Measurements from ENCODE around the gene KRTAP22-2.

KRTAP22-2 gene

GRCh38 chr21:30590297-30590696 is at the start of gene KRTAP22-2:
KRTAP22-2 (minus strand) TSS chr21:30590397.
- Mint-ChIP-seq H3K4me1 (ENCODE audit: low read depth) (no peaks in the 10 kb centered on the region), H3K9me3 (no peaks in the 10 kb centered on the region), H3K36me3 (ENCODE audit: low read depth) (no peaks in the 10 kb centered on the region), H3K27ac (no peak within 1 kb of the TSS), H3K27me3 (no peaks in the 10 kb centered on the region), H3K4me3 (no peak within 1 kb of the TSS)

DNA sequence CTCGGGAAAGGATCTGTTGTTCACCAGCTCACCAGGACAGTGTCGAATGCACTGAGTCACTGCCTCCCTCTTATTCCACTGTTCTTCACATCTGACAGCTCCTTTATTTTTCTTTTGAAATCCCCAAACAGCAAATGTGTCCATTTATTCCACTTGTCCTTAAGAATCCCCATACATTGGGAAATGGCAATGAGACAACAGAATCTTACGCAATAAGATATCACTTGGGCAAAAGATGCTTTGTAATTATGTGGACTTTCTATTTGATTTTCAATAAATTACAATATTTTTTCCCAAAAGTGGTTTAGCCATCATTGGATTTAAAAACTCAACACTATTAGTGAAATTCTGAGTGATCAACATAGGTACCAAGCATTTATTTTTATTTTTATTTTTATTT is 48.5 kb upstream of the KRTAP22-2 start:
- Mint-ChIP-seq H3K4me1 (ENCODE audit: low read depth) (no peaks in the 10 kb centered on the region), H3K27ac (no peak overlapping the region), H3K36me3 (ENCODE audit: low read depth) (no peaks in the 10 kb centered on the region), H3K27me3 (no peaks in the 10 kb centered on the region), H3K4me3 (no peak overlapping the region), H3K9me3 (peaks cover 4% of the 10 kb centered on the region)

- Mint-ChIP-seq H3K27me3 (no peaks in the 10 kb centered on the region), H3K27ac (no peak within 1 kb of the TSS), H3K4me1 (ENCODE audit: low read depth) (no peaks in the 10 kb centered on the region), H3K4me3 (no peak within 1 kb of the TSS), H3K36me3 (ENCODE audit: low read depth) (no peaks in the 10 kb centered on the region), H3K9me3 (no peaks in the 10 kb centered on the region)
Observed at GRCh38 chr21:30634906-30635305, 44.7 kb upstream of the KRTAP22-2 start, which contains the start of gene KRTAP20-2. KRTAP20-2 (plus strand) TSS chr21:30635206; CDS start chr21:30635264, 58 bp downstream.

DNA sequence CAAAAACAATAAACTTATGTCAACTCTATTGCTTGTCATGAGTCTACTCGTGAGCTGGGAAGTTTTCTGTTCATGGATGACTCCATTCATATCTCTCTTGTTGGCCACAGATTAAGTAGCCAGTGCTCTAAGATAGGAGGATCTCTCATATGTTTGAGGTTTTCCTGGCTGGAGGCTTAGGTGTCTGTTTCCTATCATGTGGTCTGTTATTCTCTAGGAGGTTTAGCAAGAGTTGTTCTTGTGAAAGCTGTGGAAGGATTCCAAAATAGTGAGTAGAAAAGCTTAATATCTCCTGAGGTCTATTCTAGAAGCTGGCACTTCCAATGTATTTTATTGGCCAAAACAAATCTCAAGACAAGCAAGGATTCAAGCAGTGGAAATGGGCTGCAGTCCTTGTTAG is 39.0 kb upstream of the KRTAP22-2 start:
- Mint-ChIP-seq H3K9me3 (peaks cover 6% of the 10 kb centered on the region), H3K4me1 (ENCODE audit: low read depth) (no peaks in the 10 kb centered on the region), H3K4me3 (no peak overlapping the region), H3K27me3 (no peaks in the 10 kb centered on the region), H3K36me3 (ENCODE audit: low read depth) (no peaks in the 10 kb centered on the region), H3K27ac (no peak overlapping the region)

- no peaks in the 10 kb centered on the region for H3K36me3 Mint-ChIP-seq (ENCODE audit: low read depth)
- H3K4me1 Mint-ChIP-seq (ENCODE audit: low read depth), result no peaks in the 10 kb centered on the region
- H3K27me3 Mint-ChIP-seq, result no peaks in the 10 kb centered on the region
- H3K9me3 Mint-ChIP-seq, result peaks cover 6% of the 10 kb centered on the region
- no peak overlapping the region for H3K27ac Mint-ChIP-seq
- no peak overlapping the region for H3K4me3 Mint-ChIP-seq
Observed at GRCh38 chr21:30628109-30628508, 37.9 kb upstream of the KRTAP22-2 start.

DNA sequence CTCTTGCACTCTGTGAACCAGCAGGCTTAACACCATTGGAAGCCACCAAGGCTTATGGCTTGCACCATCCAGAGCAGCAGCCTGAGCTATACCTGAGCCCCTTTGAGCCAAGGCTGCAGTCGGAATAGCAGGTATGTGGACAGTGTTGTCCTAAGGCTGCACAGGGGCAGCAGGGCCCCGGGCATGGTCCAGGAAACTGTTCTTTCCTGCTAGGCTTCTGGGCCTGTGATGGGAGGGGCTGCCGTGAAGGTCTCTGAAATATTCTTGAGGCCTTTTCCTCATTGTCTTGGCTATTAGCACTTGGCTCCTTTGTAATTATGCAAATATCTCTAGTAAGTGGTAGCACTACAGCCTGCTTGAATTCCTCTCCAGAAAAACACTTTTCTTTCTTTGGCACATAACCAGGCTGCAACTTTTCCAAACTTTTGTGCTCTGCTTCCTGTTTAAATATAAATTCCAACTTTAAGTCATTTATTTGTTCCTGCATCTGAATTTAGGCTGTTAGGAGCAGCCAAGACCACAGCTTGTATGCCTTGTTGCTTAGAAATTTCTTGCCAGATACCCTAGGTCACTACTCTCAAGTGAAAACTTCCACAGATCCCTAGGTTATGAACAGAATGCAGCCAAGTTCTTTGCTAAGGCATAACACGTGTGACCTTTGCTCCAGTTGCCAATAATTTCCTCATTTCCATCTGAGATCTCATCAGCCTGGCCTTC is 35.4 kb upstream of the KRTAP22-2 start:
- H3K4me3 Mint-ChIP-seq, result no peak overlapping the region
- H3K4me1 Mint-ChIP-seq (ENCODE audit: low read depth), result no peaks in the 10 kb centered on the region
- no peak overlapping the region for H3K27ac Mint-ChIP-seq
- H3K27me3 Mint-ChIP-seq, result no peaks in the 10 kb centered on the region
- H3K36me3 Mint-ChIP-seq (ENCODE audit: low read depth), result no peaks in the 10 kb centered on the region
- peaks cover 6% of the 10 kb centered on the region for H3K9me3 Mint-ChIP-seq

DNA sequence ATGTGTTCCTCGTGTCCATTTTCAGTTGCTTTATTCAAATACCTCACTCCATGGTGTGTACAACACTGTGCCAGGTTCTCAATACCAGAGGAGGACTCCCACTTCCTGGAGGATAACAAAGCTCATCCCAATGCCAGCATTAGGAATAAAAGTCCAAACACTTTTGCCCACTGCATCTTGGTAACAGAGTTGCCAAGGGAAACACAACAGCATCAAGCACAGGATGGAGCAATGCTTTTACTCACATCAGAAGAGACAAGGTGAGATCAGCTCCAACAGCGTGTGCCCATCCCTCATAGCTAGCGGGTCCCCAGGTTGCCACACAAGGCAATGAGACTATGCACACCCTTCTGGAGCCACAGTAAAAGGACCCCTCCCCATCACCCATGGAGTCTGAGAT is 33.2 kb upstream of the KRTAP22-2 start:
- no peaks in the 10 kb centered on the region for H3K36me3 Mint-ChIP-seq (ENCODE audit: low read depth)
- no peak overlapping the region for H3K4me3 Mint-ChIP-seq
- no peaks in the 10 kb centered on the region for H3K4me1 Mint-ChIP-seq (ENCODE audit: low read depth)
- no peak overlapping the region for H3K27ac Mint-ChIP-seq
- H3K9me3 Mint-ChIP-seq, result peaks cover 6% of the 10 kb centered on the region
- H3K27me3 Mint-ChIP-seq, result no peaks in the 10 kb centered on the region

DNA sequence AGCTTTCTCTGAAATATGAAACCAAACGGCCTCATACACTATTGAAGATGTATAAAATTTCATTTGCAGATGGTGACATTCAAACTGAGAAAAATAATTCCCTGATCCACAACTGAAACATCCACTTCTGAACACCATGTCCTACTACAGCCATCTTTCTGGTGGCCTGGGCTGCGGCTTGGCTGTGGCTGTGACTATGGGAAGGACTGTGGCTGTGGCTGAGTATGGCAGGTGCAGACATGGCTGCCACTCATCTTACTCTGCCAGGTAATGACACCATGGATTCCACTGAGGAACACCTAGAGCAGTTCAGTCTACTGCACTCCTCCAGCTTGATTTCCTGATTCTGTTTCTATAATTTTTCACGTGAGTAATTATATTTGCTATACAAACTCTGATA is 30.3 kb upstream of the KRTAP22-2 start, which contains the start of gene KRTAP20-4:
TSS of gene KRTAP20-4 (plus strand) at position 106 of the 400 bp plus-strand sequence.
- Mint-ChIP-seq H3K36me3 (ENCODE audit: low read depth) (no peaks in the 10 kb centered on the region), H3K27ac (no peak within 1 kb of the TSS), H3K4me1 (ENCODE audit: low read depth) (no peaks in the 10 kb centered on the region), H3K27me3 (no peaks in the 10 kb centered on the region), H3K4me3 (no peak within 1 kb of the TSS), H3K9me3 (peaks cover 6% of the 10 kb centered on the region)

GRCh38 chr21:30620080-30620479 is 29.9 kb upstream of the KRTAP22-2 start:
- Mint-ChIP-seq H3K9me3 (peaks cover 5% of the 10 kb centered on the region), H3K4me1 (ENCODE audit: low read depth) (no peaks in the 10 kb centered on the region), H3K27me3 (no peaks in the 10 kb centered on the region), H3K4me3 (no peak overlapping the region), H3K36me3 (ENCODE audit: low read depth) (no peaks in the 10 kb centered on the region), H3K27ac (no peak overlapping the region)

- no peaks in the 10 kb centered on the region for H3K36me3 Mint-ChIP-seq (ENCODE audit: low read depth)
- H3K9me3 Mint-ChIP-seq, result peaks cover under 1% of the 10 kb centered on the region
- no peaks in the 10 kb centered on the region for H3K27me3 Mint-ChIP-seq
- H3K27ac Mint-ChIP-seq, result no peak within 1 kb of the TSS
- no peak within 1 kb of the TSS for H3K4me3 Mint-ChIP-seq
- H3K4me1 Mint-ChIP-seq (ENCODE audit: low read depth), result no peaks in the 10 kb centered on the region
Observed at GRCh38 chr21:30616125-30616524, 25.9 kb upstream of the KRTAP22-2 start, which contains the start of gene KRTAP20-1. KRTAP20-1 (plus strand) TSS chr21:30616425; CDS start chr21:30616455, 30 bp downstream.

DNA sequence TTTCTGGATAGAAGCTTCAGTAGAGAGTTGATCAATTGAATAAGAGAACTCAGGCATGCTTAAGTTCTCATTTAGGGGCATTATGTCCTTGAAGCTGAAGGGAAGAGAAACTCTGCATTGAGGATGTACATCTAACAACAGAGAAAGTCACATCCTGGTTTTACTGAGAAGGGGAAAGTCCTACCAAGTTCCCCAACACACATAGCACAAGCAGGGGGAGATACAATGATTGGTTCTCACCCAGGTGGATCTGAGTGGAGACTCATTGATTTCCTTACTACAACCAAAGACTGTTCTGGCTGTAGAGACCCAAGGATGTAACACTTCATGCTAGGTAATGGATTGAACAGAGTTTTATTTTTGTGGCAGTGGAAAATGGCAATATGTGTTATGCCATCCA is 25.0 kb upstream of the KRTAP22-2 start:
- Mint-ChIP-seq H3K4me1 (ENCODE audit: low read depth) (no peaks in the 10 kb centered on the region), H3K36me3 (ENCODE audit: low read depth) (no peaks in the 10 kb centered on the region), H3K4me3 (no peak overlapping the region), H3K27ac (no peak overlapping the region), H3K27me3 (no peaks in the 10 kb centered on the region), H3K9me3 (peaks cover 5% of the 10 kb centered on the region)

DNA sequence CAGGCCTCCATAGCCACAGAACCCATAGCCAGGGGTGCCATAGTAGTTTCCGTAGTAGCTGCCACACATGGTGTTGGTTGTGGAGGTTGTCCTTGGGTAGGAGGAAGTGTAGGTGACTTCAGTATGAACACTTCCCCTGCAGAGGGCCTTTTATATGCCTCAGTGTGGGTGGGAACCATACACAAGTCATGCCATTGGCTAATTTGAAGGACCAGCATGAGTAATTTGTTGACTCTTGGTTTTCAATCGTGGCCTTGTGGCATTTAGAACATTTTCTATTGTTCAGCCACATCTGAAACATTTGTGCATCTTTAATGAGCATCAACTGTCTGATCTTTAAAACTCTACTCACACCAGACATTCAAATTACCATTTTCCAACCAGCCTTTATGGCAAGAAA is 23.6 kb upstream of the KRTAP22-2 start, which contains the start of gene KRTAP6-1:
TSS of gene KRTAP6-1 (minus strand) at position 95 of the 400 bp plus-strand sequence. CDS start at position 69, 26 bp downstream.
- no peaks in the 10 kb centered on the region for H3K36me3 Mint-ChIP-seq (ENCODE audit: low read depth)

GRCh38 chr21:30612132-30612531 is 21.9 kb upstream of the KRTAP22-2 start:
- Mint-ChIP-seq H3K4me3 (no peak overlapping the region), H3K9me3 (peaks cover 5% of the 10 kb centered on the region), H3K27ac (no peak overlapping the region), H3K27me3 (no peaks in the 10 kb centered on the region), H3K4me1 (ENCODE audit: low read depth) (no peaks in the 10 kb centered on the region), H3K36me3 (ENCODE audit: low read depth) (no peaks in the 10 kb centered on the region)

More for the DNA sequence above, 23.6 kb upstream of the KRTAP22-2 start, which contains the start of gene KRTAP6-1:
- H3K27me3 Mint-ChIP-seq, result no peaks in the 10 kb centered on the region
- no peak within 1 kb of the TSS for H3K27ac Mint-ChIP-seq
- peaks cover 5% of the 10 kb centered on the region for H3K9me3 Mint-ChIP-seq
- H3K4me1 Mint-ChIP-seq (ENCODE audit: low read depth), result no peaks in the 10 kb centered on the region
- H3K4me3 Mint-ChIP-seq, result no peak within 1 kb of the TSS

DNA sequence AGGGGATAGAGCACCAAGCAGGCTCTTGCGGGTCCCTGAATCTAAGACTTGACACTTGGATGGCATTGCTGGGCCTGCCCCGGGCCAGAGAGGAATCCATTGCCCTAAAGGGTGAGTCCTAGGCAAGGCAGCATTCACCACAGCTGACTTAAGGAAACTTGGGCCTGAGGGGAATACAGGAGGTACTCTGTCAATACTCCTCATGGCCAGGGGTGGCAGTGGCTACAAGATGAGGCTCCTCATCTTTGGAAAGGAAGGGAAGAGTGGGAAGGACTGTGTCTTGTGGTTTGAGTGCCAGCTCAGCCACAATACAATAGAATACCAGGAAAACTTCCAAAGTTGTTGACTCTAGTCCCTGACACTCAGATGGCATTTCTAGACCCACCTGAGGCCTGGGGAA is 15.8 kb upstream of the KRTAP22-2 start:
- H3K9me3 Mint-ChIP-seq, result peaks cover 3% of the 10 kb centered on the region
- H3K4me1 Mint-ChIP-seq (ENCODE audit: low read depth), result no peaks in the 10 kb centered on the region
- no peak overlapping the region for H3K27ac Mint-ChIP-seq
- H3K4me3 Mint-ChIP-seq, result no peak overlapping the region
- no peaks in the 10 kb centered on the region for H3K36me3 Mint-ChIP-seq (ENCODE audit: low read depth)
- H3K27me3 Mint-ChIP-seq, result no peaks in the 10 kb centered on the region

GRCh38 chr21:30600787-30601186 is 10.6 kb upstream of the KRTAP22-2 start, which contains the start of gene KRTAP22-1:
KRTAP22-1 (plus strand) TSS chr21:30601087.
- no peaks in the 10 kb centered on the region for H3K27me3 Mint-ChIP-seq
- H3K4me3 Mint-ChIP-seq, result no peak within 1 kb of the TSS
- no peaks in the 10 kb centered on the region for H3K4me1 Mint-ChIP-seq (ENCODE audit: low read depth)
- H3K36me3 Mint-ChIP-seq (ENCODE audit: low read depth), result no peaks in the 10 kb centered on the region
- H3K9me3 Mint-ChIP-seq, result no peaks in the 10 kb centered on the region
- H3K27ac Mint-ChIP-seq, result no peak within 1 kb of the TSS

DNA sequence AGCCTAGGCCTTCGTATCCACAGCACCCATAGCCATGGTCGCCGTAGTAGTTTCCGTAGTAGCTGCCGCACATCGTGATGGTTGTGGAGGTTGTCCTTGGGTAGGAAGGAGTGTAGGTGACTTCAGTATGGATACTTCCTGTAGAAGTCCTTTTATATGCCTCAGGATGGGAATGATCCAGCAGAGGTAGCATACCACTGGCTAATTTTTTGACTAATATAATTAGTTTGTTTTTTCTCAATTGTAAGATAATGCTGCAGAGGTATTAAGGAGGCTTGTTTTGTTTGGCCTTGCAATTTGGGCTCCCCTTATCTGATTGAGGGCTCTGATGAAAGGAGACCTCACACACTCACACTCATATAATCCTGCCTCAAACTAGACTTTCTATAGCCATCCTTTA is 8.6 kb upstream of the KRTAP22-2 start, which contains the start of gene KRTAP6-2:
TSS of gene KRTAP6-2 (minus strand) at position 101 of the 400 bp plus-strand sequence. CDS start at position 73, 28 bp downstream.
- H3K4me1 Mint-ChIP-seq (ENCODE audit: low read depth), result no peaks in the 10 kb centered on the region
- no peaks in the 10 kb centered on the region for H3K27me3 Mint-ChIP-seq
- no peaks in the 10 kb centered on the region for H3K9me3 Mint-ChIP-seq
- H3K4me3 Mint-ChIP-seq, result no peak within 1 kb of the TSS
- no peak within 1 kb of the TSS for H3K27ac Mint-ChIP-seq
- H3K36me3 Mint-ChIP-seq (ENCODE audit: low read depth), result no peaks in the 10 kb centered on the region

All from stimulated activated naive CD8-positive, alpha-beta T cell treated with anti-CD3 and anti-CD28 coated beads, Interleukin-15, Interleukin-2, amounts not matched to agents 100 ng/mL and 50 ng/mL, for 24 hours (primary cell).